ENCODE results near the gene ISL1. TPM values are rescaled to one million over a fixed set of nuclear protein-coding genes. Genes with fewer than 3 reads are reported as not detected.

The ISL1 gene
- total RNA-seq, 2 experiments from 2014 or later: not detected

DNA sequence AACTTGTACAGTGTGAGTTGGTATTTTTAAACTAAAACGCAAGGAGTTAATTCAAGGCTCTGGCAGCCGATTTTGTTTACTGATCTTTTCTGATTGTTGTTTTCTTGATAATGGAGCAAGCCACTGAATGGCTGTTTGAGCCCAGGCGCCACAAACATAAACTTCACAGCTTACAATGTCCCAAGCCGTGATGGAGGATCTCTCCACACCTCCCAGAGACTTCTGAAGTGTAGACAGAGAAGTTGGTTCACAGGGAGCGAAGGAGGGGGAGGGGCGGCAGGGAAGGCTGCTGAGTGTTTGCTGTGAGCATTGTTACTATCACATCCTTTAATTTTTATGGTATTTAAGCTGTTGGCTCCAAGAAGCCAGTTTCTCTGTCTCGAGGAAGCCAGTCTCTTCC lies 14.7 kb downstream of the ISL1 start:
- H3K4me3 ChIP-seq (ENCODE audit: low read depth, low read length, poor library complexity, severe bottlenecking): no peak overlapping the region
- no peaks in the 10 kb centered on the region for H3K9me2 ChIP-seq (ENCODE audit: insufficient read depth, low read length)
- POLR2A ChIA-PET: no interaction called here
- intact Hi-C loops (cut with micrococcal nuclease; ENCODE audit: unreplicated experiment): no loop called here
- H3K79me2 ChIP-seq (ENCODE audit: insufficient read depth, low read depth, low read length): no peaks in the 10 kb centered on the region
- H3K9me3 ChIP-seq (ENCODE audit: low read length): no peaks in the 10 kb centered on the region
- no peak for DNase-seq (ENCODE audit: low spot score)
- H3K4me2 ChIP-seq (ENCODE audit: low read length): no peak overlapping the region
- no peaks in the 10 kb centered on the region for H3K4me1 ChIP-seq (ENCODE audit: insufficient read depth, low read length, poor library complexity, severe bottlenecking)
- BruUV-seq (replicated peaks): no TSS peak
- CTCF ChIA-PET (ENCODE audit: unreplicated experiment): no interaction called here
- TF ChIP-seq CTCF (conservative IDR thresholded peaks at IDR 0.05; ENCODE audit: low read length): no peak
- no peak for TF ChIP-seq EZH2phosphoT487 (IDR thresholded peaks at IDR 0.05; ENCODE audit: borderline replicate concordance, low read depth, low read length)
- H2AFZ ChIP-seq (ENCODE audit: low read length): no peak overlapping the region
- no peaks in the 10 kb centered on the region for H3K36me3 ChIP-seq (ENCODE audit: insufficient read depth, low read length)
- H3K27ac ChIP-seq (ENCODE audit: low read depth, low read length, poor library complexity, severe bottlenecking): no peak overlapping the region
- no peaks in the 10 kb centered on the region for H4K20me1 ChIP-seq (ENCODE audit: insufficient read depth, low read length)

GRCh38 chr5:51398875-51399642 lies 15.8 kb downstream of the ISL1 start:
- Histone ChIP-seq H3K27ac (ENCODE audit: low read depth, low read length, poor library complexity, severe bottlenecking) (no peak overlapping the region), H3K4me2 (ENCODE audit: low read length) (no peak overlapping the region), H3K9me3 (ENCODE audit: low read length) (no peaks in the 10 kb centered on the region), H3K4me1 (ENCODE audit: insufficient read depth, low read length, poor library complexity, severe bottlenecking) (no peaks in the 10 kb centered on the region), H2AFZ (ENCODE audit: low read length) (no peak overlapping the region), H3K9me2 (ENCODE audit: insufficient read depth, low read length) (no peaks in the 10 kb centered on the region), H3K36me3 (ENCODE audit: insufficient read depth, low read length) (no peaks in the 10 kb centered on the region), H3K79me2 (ENCODE audit: insufficient read depth, low read depth, low read length) (no peaks in the 10 kb centered on the region), H3K4me3 (ENCODE audit: low read depth, low read length, poor library complexity, severe bottlenecking) (no peak overlapping the region), H4K20me1 (ENCODE audit: insufficient read depth, low read length) (no peaks in the 10 kb centered on the region)
- POLR2A ChIA-PET: interaction anchor here (0.9 kb wide), 1 partner anchor 43 kb away, joined by 4 read pairs; no protein-coding TSS in a partner anchor
- TF ChIP-seq EZH2phosphoT487 (IDR thresholded peaks at IDR 0.05; ENCODE audit: borderline replicate concordance, low read depth, low read length): no peak
- no peak for TF ChIP-seq CTCF (conservative IDR thresholded peaks at IDR 0.05; ENCODE audit: low read length)
- CTCF ChIA-PET (ENCODE audit: unreplicated experiment): no interaction called here
- no TSS peak for BruUV-seq (replicated peaks)
- DNase-seq (ENCODE audit: low spot score): no peak
- intact Hi-C loops (cut with micrococcal nuclease; ENCODE audit: unreplicated experiment): no loop called here

DNA sequence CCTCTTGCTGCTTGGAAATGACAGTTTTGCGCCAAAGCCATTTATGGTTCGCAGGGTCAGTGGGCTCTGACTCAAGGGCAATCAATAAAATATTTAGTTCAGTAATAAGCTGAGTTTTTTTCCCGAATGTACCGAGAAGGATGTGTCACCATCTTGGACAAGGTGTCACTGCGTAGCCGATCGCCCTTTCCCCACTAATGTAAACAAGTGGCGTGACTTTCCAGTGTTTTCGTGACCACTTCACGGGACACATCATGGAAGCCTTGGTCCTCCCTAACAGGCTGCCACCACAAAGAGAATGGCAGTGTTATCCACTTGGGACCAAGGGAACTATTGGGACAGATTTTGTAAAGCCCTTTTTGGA lies 16.4 kb downstream of the ISL1 start:
- ChIA-PET POLR2A (interaction anchor here (0.9 kb wide), 1 partner anchor 42 kb away, joined by 4 read pairs; no protein-coding TSS in a partner anchor), CTCF (ENCODE audit: unreplicated experiment) (no interaction called here)
- Histone ChIP-seq H4K20me1 (ENCODE audit: insufficient read depth, low read length) (no peaks in the 10 kb centered on the region), H3K4me2 (ENCODE audit: low read length) (no peak overlapping the region), H3K4me3 (ENCODE audit: low read depth, low read length, poor library complexity, severe bottlenecking) (no peak overlapping the region), H3K27ac (ENCODE audit: low read depth, low read length, poor library complexity, severe bottlenecking) (no peak overlapping the region), H3K9me2 (ENCODE audit: insufficient read depth, low read length) (no peaks in the 10 kb centered on the region), H2AFZ (ENCODE audit: low read length) (no peak overlapping the region), H3K4me1 (ENCODE audit: insufficient read depth, low read length, poor library complexity, severe bottlenecking) (no peaks in the 10 kb centered on the region), H3K9me3 (ENCODE audit: low read length) (no peaks in the 10 kb centered on the region), H3K79me2 (ENCODE audit: insufficient read depth, low read depth, low read length) (no peaks in the 10 kb centered on the region), H3K36me3 (ENCODE audit: insufficient read depth, low read length) (no peaks in the 10 kb centered on the region)
- intact Hi-C loops (cut with micrococcal nuclease; ENCODE audit: unreplicated experiment): no loop called here
- no peak for TF ChIP-seq EZH2phosphoT487 (IDR thresholded peaks at IDR 0.05; ENCODE audit: borderline replicate concordance, low read depth, low read length)
- no peak for TF ChIP-seq CTCF (conservative IDR thresholded peaks at IDR 0.05; ENCODE audit: low read length)
- DNase-seq (ENCODE audit: low spot score): no peak
- no TSS peak for BruUV-seq (replicated peaks)

Data from OCI-LY7 (cell line).